D721Med (cell line): ENCODE results near the gene ABHD8.

Experiments used
- DNase-seq: peaks from one replicate; pipeline ENCODE4 v3.0.0; 2011; ENCODE audit warnings: low spot score; ENCODE audit not compliant: insufficient read length
- FAIRE-seq: peaks from 2 replicates; lab custom pipeline; 2011; peaks lifted over from hg19 to GRCh38; lab: Jason Lieb, UNC
- CTCF ChIP-seq: IDR thresholded peaks from 2 replicates; pipeline ENCODE4 v1.5.1; 2012; ENCODE audit warnings: mild to moderate bottlenecking, control low read depth; ENCODE audit not compliant: insufficient read depth; ENCODE audit errors: missing control alignments

Gene ABHD8

GRCh38 chr19:17324357-17325114 is 21.3 kb upstream of the ABHD8 start:
- DNase-seq = peak; percentile 16
- no peak for TF ChIP-seq CTCF
- no peak for FAIRE-seq

- FAIRE-seq (no peak), DNase-seq (peak; percentile 12)
- no peak for TF ChIP-seq CTCF
Observed at GRCh38 chr19:17323964-17324332, 20.7 kb upstream of the ABHD8 start.

DNA sequence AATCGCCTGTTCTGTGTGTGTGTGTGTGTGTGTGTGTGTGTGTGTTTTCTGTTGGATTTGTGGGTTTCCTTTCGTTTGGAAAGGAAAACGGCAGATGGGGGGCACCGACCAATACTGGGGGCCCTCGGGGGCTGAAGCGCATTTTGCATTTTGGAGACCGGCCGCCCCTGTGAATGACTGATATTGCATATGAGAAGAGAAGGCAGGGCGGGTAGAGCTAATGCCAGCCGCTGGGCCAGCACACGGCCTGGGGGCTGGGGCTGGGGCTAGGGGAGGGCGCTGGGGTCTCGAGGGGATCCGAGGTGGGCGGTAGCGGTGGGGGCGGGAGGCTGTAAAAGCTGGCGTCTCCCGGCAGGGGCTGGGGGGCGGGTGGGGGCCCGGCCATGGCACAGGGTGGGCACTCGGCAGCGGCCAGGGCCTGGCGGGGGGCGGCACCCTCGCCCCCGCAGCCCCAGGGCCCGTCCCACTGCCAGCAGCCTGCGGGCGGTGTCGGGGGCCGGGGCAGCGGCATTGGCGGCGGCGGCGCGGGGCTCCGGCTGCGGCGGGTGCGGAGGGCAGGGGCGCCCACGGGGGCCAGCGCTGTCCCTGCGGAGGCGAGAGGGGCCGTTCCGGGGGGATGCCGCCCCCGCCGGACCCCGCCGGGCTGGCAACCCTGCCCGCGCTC is 20.2 kb upstream of the ABHD8 start:
- DNase-seq = peak; percentile 9
- no peak for TF ChIP-seq CTCF
- no peak for FAIRE-seq

DNA sequence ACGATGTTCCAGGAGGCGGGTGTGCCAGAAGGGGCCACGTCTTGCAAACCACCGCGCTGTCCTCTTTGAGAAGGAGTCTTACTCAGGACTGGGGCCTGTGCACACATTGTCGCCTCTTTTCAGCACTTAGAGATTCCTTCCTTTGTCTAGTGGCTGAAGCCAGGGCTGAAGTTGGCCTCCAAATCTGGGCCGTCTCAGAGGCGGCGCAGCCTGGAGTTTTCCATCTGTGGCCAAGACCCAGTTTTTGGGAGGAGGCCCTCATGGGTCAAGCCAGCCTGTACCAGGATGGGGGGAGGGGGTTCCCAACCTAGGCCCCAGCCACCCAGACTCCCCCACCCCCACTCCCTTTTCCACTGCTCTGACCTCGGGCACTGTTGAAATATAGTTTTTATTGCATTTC is 19.6 kb upstream of the ABHD8 start:
- DNase-seq = peak; percentile 19
- no peak for FAIRE-seq
- TF ChIP-seq CTCF = no peak

GRCh38 chr19:17321655-17322489 is 18.6 kb upstream of the ABHD8 start:
- no peak for TF ChIP-seq CTCF
- DNase-seq = peak; percentile 18
- no peak for FAIRE-seq

GRCh38 chr19:17320435-17320834 is 17.2 kb upstream of the ABHD8 start:
- peak; percentile 9 for DNase-seq
- no peak for TF ChIP-seq CTCF
- no peak for FAIRE-seq
